HG02943 (cell line): ENCODE data around the gene DET1.
"Not testable (repeated sequence)": the region's sequence is repeated elsewhere in the genome, so short reads cannot be mapped to it uniquely, and the experiment has no call there.

Experiments
- ATAC-seq: cut with Tn5 transposase; IDR thresholded peaks from one replicate; pipeline ENCODE4 v1.9.1; 2021; ENCODE audit warnings: mild to moderate bottlenecking, low read depth, moderate library complexity; ENCODE audit not compliant: unreplicated experiment

The DET1 gene

DNA sequence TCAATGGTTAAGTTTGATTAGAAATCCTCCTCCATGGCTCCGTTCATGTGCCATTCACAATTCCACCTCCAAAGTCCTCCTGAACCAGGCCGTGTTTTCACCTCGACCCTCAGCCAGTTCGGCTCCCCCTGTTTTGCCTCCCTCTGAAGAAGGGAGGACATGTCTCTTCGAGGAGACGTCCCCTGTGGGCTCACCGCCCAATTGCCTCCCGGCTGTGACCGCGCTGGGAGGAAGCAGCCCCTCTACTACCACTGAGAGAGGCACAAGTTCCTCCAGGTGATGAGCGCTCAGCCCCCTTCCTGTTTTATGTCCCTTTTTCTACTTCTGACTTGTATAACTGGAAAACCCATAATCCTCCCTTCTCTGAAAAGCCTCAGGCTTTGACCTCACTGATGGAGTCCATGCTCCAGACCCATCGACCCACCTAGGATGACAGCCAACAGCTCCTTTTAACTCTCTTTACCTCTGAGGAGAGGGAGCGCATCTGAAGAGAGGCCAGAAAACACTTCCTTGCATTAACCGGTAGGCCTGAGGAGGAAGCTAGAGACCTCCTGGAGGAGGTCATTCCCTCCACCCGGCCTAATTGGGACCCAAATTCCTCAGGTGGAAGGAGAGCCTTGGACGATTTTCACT, 4.7 kb downstream of the DET1 start:
- ATAC-seq = no peak

GRCh38 chr15:88541111-88541510, 5.4 kb downstream of the DET1 start:
- ATAC-seq = not testable (repeated sequence)

DNA sequence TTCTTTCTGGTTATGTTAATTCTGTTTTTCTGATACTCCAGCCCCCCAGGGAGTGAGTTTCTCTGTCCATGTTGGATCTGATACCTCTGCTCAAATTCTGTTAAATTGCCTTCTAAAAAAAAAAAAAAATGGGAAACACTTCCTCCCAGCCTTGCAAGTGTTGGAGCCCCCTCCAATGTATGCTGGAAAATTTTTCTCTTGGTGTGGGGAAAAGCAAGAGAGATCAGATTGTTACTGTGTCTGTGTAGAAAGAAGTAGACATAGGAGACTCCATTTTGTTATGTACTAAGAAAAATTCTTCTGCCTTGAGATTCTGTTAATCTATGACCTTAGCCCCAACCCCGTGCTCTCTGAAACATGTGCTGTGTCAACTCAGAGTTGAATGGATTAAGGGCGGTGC, 6.1 kb downstream of the DET1 start:
- not testable (repeated sequence) for ATAC-seq

DNA sequence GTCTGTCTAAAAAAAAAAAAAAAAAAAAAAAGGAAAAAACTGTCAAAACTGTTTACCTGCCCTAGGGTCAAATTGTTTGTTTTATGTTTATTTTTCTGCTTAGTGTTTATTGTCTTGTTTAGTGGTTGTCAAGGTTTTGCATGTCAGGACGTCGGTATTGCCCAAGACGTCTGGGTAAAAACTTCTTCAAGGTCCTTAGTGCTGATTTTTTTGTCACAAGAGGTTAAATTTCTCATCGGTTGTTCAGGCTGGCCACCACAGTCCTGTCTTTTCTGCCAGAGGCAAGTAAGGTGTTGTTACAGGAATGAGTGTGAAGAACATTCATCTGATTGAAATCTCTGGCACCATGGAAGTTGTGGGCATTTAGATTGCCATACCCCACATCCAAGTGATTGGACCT, 7.0 kb downstream of the DET1 start:
- ATAC-seq = no peak

GRCh38 chr15:88538972-88539371, 7.5 kb downstream of the DET1 start:
- ATAC-seq = no peak

- ATAC-seq = no peak
These were observed 8.7 kb downstream of the DET1 start for GRCh38 chr15:88537591-88538317.

GRCh38 chr15:88535607-88536313, 10.7 kb downstream of the DET1 start:
- ATAC-seq = no peak

DNA sequence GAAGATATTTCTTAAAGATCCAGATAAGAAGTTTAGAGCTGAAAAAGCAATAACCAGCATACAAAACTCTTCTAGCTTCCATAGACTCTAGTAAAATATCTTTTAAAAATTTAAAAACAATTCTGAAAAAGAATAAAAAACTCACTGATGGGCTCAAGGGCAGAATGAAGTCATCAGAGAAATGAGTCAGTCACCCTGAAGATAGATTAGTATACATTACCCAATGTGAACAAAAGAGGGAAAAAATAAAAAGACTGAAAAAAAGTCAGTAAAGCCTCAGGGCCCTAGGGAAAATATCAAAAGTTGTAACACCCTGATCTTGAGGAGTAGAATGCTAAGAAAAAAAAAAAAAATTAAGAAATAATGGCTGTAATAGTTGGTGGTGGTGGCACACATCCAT, 11.4 kb downstream of the DET1 start:
- ATAC-seq = no peak

GRCh38 chr15:88533376-88533775, 13.1 kb downstream of the DET1 start:
- ATAC-seq = no peak

GRCh38 chr15:88529021-88529630, 17.4 kb downstream of the DET1 start:
- no peak for ATAC-seq

- no peak for ATAC-seq
These were observed 20.1 kb downstream of the DET1 start for GRCh38 chr15:88526247-88526879.

DNA sequence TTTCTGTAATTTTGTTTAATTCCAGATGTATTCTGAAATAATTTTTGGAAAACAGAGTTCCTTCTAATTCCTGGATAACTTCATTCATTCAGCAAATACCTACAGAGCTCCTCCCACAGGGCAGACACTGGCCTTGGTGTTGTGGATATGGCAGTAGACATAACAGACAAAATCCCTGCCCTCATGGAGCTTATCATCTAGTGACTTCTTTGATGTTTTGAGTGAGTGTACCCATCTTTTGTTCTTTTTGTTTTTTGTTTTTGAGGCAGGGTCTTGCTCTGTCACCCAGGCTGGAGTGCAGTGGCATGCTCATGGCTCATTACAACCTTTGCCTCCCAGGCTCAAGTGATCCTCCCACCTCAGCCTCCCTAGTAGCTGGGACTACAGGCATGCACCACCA, 21.1 kb downstream of the DET1 start:
- ATAC-seq = no peak

GRCh38 chr15:88524094-88524493, 22.4 kb downstream of the DET1 start:
- ATAC-seq = not testable (repeated sequence)

GRCh38 chr15:88518903-88519302, 27.6 kb downstream of the DET1 start:
- no peak for ATAC-seq

DNA sequence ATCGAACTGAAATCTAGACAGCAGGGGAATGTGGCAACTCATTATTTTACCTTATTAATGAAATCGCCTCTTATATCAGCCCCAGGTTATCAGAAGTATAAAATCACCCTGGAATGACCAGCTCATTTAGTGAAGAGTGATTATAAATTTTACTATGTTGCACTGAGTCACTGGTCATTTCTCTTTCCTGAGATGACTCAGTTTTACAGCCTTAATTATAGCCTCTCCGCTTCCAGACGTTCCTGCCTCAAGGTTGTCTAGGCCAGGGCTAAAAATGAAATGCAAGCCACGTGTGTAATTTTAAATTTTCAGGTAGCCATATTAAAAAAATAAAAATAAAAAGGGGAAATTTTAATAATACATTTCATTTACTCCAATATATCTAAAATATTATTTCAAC, 33.3 kb downstream of the DET1 start:
- ATAC-seq = no peak

- ATAC-seq = no peak
These were observed 33.9 kb downstream of the DET1 start for GRCh38 chr15:88512601-88513000.

GRCh38 chr15:88512078-88512477, 34.4 kb downstream of the DET1 start:
- ATAC-seq = no peak

DNA sequence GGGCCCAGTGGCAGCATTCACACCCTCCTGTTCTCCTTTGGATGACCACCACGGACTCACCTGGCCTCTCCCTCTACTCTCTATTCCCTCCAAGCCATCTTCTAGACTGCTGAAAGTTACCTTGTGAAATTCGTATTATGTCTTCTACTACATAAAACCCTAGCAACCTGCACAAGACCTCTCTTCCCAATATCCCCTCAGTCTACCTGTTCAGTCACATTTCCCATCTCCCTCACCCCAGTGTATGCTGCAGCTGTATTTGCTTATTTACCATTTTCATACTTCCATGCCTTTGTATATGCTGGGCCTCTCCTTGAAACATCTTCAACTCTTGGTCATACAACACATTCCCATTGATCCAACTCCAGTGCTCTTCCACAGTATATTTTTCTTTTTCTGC, 35.3 kb downstream of the DET1 start:
- no peak for ATAC-seq

DNA sequence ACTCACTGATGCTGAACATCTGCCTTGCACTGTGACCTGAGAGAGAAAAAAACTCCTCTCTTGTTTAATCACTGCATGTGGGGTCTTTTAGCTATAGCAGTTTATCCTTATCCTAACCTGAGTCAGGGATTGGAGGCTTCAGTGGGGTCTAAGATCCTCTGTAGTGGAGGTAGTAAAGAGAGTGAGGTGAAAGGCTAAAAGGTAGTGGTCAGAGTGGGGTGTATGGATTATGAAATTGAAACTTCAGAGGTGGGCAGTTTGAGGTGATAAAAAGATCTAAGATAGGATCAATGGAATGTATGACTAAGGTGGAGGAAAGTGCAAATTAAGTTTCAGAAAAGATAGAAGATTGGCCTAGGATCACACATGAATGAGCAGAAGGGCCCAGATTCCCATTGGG, 36.5 kb downstream of the DET1 start:
- ATAC-seq = no peak

DNA sequence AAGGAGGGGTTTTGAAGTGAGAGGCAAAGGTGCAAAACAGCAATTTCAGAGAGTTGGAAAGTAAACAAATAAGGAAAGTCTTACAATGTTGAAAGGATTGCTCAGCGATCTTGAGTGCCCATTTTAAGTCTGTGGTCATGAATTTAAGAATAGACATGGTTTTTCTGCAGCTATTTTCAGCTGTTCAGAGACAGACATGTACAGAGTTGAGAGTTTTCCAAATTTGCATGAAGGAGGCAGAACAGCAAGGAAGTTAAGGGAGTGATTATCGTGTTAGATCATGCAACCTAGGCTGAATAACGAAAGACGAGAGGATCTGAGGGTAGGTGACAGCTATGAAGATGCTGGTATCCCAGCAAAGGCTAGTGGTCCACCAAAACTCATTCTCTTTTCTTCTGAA, 37.2 kb downstream of the DET1 start:
- no peak for ATAC-seq

DNA sequence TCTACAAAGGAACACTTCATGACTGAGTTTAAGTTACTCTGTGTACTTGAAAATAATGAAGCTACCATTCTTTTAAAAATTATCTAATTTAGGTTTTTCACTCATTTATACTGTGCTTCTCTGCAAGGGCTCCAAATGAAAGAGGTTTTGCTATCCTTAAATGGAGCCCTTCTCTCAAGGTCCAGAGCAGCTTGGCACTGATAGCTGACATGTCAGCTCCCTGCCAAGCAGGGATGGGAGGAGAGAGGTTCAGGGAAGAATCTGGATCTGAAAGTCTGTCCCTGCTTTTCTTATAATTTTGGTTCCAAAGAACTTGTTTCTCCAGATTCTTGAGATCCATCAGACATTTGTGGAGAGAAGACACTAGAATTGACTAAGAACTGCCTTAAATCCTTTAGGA, 39.9 kb downstream of the DET1 start:
- no peak for ATAC-seq
